Posterior vena cava (tissue), 2 donors: ENCODE measurements around the gene GALNT2. TPM values are rescaled to one million over a fixed set of nuclear protein-coding genes. Genes with fewer than 3 reads are reported as not detected.

Experiments
- DNase-seq: peaks from one replicate; pipeline ENCODE4 v3.0.0-alpha.2; 2020; ENCODE audit warnings: low spot score
- intact Hi-C, 2 donors: fragments of 100-400 bp; cut with DNase I; formaldehyde crosslinking; loops; one replicate each; pipeline versions ENCODE4 v1.14.1 to v1.14.2; 2022 to 2023
- total RNA-seq, 2 donors: library from RNA; stranded (reverse); fragmentation: NEBNext Ultra II Directional; extraction: Animal tissue kit (Norgen Biotek cat#: 25700); gene quantifications; one replicate each; pipeline ENCODE4 v1.2.1, GENCODE V29; 2021
- donor health status: DM: yes; HTN: yes; CAD: no.
- donor health status: DM: yes; HTN: yes; CAD: no.

Gene GALNT2
- total RNA-seq, 2 donors from 2014 or later, result 72.6 to 79.6 TPM

DNA sequence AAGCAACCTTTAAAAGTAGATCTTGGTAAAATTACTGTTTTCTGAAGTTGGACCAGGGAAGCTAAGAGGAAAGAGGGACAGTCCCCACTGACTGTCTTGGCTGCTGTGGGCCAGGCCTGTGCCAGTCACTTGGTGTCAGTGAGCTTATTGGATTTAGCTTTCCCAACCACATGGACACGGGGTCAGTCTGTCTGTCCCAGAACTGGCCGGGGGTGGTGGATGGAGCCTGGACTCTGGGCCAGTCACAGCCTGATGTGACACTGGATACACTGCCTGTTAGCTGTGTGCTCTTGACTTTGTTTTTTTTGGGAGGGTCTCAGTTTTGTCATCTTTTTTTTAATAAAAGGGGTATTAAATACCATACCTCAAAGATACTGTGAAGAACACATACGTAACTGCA is 96.7 kb downstream of the GALNT2 start:
- intact Hi-C loops, result loop anchor here in 1 of 2 donors (10.0 kb wide), 1 partner anchor 59 kb away; no protein-coding TSS in a partner anchor
- peak; percentile 73 for DNase-seq

DNA sequence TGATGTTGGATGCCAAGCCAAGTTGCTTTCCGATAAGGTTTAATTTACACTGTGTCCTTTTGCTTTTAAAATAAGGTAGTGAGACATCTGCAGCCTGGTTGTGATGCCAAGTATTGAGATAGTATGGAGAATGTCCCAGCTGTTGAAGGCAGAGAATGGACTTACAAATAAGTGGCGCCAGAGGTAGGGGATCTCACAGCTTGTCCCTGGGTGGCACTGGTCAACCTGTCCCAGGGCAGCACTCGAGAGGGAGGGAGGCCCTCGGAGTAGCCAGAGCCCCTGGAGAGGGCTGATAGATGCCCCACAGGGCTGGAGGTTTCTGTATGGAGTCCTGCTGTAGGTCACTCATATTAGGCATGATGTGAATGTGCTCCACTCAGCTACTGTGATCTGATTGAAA is 98.5 kb downstream of the GALNT2 start:
- DNase-seq, result no peak
- intact Hi-C loops, result loop anchor here (5.0 to 10.0 kb wide), 2 partner anchors 61 to 1128 kb away; no protein-coding TSS in a partner anchor

- intact Hi-C loops, result loop anchor here (5.0 to 10.0 kb wide), 2 partner anchors 62 to 1129 kb away; no protein-coding TSS in a partner anchor
- no peak for DNase-seq
Observed at GRCh38 chr1:230166366-230167132, 99.5 kb downstream of the GALNT2 start.

DNA sequence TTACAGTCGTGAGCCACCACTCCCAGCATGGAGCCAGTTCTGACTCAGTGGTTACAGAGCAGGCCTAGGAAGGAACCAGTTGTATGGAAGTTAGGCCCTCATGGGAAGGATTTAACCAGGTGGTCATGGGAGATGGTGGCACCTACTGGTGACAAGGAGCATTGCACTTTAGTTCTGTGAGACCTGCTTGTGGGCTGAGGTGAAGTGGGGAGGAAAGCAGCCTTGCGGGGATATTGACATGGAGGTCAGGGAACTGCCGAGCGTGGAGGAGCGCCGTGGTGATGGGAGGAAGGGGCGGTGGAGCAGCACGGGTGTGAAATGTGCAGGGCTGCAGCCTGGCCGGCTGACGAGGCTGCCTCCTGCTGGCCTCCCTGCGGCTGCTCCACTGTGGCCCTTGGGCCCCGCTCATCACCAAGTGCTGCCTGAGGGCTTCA is 100.4 kb downstream of the GALNT2 start:
- intact Hi-C loops, result loop anchor here (5.0 to 10.0 kb wide), 2 partner anchors 63 to 1130 kb away; no protein-coding TSS in a partner anchor
- DNase-seq, result no peak

GRCh38 chr1:230169454-230170152 is 102.6 kb downstream of the GALNT2 start:
- no peak for DNase-seq
- intact Hi-C loops, result loop anchor here (5.0 to 10.0 kb wide), 2 partner anchors 65 to 1132 kb away; no protein-coding TSS in a partner anchor

DNA sequence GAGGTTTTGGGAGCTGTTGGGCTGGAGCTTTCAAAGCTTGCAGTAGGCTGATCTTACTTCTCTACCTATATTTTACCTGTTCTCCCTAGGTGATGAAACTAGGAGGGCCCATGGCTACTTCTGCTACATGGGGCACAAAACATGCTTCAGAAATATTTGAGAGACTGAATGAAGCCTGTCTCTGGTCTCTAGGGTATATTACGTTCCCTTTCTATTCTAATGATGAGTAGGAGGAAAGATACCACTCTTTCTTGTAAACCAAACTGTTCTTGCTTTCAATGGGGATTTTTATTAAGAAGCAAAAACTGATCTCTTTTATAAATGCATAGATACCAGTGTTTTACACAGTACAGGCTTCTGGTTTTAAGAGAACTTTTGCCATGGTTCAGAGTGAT is 103.1 kb downstream of the GALNT2 start:
- intact Hi-C loops, result no loop called here
- DNase-seq, result no peak

GRCh38 chr1:230170622-230171021 is 103.6 kb downstream of the GALNT2 start:
- intact Hi-C loops, result no loop called here

DNA sequence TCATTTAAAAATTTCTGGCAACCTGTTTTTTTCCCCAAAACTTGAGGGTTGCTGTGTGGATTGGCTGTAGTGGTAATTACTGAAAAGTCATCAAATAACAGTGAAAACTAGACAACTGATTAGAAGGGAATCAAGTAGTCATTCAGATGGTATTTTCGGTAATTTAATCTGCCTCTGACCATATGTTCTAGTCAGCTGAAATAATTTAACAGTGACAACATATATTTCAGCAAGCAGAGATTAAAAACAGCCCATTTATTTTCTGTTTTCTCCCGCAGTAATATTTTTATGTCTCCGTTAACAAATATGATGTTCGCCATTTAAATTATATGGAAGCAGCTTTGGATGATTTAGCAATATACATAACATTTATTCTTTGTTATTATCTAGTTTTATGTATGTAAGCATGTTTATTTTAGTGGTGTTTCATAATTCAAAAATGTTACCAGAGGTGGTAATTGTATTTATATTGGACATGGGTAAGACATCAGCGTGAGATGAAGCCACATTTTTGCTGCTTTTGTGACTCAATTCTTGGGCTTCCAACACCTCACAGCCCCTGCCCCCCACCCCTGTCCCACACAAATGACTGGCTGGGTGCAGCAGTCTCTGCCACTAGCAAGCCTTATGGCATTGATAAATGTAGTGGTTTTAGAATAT is 104.4 kb downstream of the GALNT2 start:
- intact Hi-C loops, result no loop called here
- no peak for DNase-seq

More at GRCh38 chr1:230170622-230171021, 103.6 kb downstream of the GALNT2 start:
- DNase-seq, result no peak

- intact Hi-C loops, result no loop called here
- no peak for DNase-seq
Observed at GRCh38 chr1:230172016-230172537, 105.0 kb downstream of the GALNT2 start.

DNA sequence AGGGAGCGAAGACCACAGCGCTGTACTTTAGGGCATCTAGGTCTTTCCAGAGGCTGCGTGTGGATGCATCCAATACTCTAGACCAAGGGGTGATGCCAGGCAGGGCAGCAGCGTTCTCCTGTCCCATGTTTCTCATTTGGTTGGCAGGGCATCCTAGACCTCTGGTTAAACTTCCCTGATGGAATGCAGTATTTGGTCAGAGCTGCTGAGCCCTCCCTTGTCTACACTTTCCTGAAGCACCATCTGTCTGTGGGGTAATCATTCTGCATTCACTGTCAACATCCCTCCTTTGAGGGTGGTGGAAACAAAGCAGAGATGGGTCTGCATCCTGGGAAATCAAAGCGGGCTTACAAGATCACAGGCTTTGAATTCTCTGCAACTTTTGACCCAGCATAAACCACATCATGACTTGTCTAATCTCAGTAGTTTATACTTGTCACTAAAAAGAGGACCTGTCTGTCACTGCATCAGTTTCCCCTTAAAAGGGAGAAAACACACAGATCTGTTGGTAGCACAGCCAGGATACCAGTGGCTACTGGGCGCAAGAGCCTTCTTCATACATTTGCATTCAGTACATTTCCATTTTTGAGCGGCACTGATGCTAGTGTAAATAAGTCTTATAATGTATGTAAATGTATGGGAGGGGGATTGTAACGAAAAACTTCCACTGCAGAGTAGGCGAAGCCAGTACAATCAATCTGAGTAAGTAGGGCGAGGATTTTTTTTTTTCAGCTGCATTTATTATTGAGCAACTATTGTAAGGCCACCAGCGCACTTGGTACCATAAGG is 106.3 kb downstream of the GALNT2 start:
- intact Hi-C loops, result no loop called here
- DNase-seq, result no peak

- DNase-seq, result no peak
Observed at GRCh38 chr1:230174041-230174440, 107.0 kb downstream of the GALNT2 start.

GRCh38 chr1:230174471-230175162 is 107.6 kb downstream of the GALNT2 start:
- DNase-seq, result no peak
- intact Hi-C loops, result no loop called here

More at GRCh38 chr1:230174041-230174440, 107.0 kb downstream of the GALNT2 start:
- intact Hi-C loops, result no loop called here

GRCh38 chr1:230175163-230175747 is 108.2 kb downstream of the GALNT2 start:
- intact Hi-C loops, result no loop called here

DNA sequence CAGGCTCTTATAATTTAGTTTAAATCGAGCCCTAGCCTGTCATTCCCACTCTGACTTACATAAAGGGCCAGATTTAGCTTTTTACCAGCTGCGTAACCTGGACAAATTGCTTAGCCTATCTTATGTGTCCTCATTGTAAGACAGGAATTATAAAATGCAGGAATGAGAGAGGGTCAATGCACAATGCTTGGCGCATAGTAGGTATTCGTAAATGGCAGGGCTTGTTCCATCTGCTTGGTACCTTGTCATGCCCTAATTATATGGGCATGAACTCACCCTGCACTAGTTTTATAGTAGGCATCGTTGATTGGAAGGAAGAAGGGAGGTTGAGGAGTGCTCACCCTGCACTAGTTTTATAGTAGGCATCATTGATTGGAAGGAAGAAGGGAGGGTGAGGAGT is 108.8 kb downstream of the GALNT2 start:
- DNase-seq, result no peak
- intact Hi-C loops, result loop anchor here in 1 of 2 donors (1.0 kb wide), 1 partner anchor 34 kb away; no protein-coding TSS in a partner anchor

More at GRCh38 chr1:230175163-230175747, 108.2 kb downstream of the GALNT2 start:
- no peak for DNase-seq

DNA sequence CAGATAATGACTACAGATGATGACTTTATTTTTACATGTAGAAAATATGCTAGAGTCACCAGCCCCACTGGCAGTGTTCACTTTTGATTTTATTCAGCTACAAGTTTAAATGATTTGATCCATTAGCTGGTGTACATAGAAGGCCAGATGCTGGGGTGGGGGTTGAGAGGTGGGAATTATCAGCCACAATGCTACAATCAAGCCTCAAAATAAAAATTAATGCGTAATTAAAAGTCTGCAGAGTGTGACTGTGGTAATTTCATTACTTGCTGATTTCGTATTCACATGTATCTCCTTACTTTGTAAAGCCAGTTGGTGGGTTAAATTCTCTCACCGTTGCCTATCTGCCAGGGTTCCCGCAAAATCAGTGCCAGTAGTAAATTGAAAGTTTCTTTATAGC is 109.3 kb downstream of the GALNT2 start:
- intact Hi-C loops, result loop anchor here in 1 of 2 donors (1.0 kb wide), 1 partner anchor 34 kb away; no protein-coding TSS in a partner anchor

DNA sequence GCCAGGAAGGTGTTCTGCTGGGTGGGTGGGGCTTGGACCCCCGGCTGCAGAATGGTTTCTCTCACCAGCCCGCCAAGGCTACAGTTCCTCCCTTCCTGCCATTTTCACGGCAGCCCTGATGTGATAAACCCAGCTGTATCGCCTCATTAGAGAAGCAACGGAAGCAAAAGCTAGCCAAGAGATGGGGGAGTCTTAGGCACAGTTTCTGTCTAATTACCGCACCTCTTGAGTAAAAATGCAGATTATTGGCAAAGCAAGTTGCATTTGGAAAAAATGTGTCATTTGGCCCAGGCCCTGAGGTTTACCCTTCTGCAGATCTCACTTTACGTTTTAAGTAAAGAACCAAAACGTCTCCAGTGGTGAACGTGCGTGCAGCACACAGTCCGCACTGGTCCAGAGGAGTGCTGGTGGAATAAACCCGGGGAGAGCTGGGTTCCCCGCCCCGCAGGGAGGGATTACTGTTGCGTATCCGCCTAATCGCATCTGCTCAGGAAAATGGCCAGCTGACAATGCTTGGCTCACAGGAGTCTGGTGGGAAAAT is 109.9 kb downstream of the GALNT2 start:
- intact Hi-C loops, result loop anchor here in 1 of 2 donors (1.0 kb wide), 1 partner anchor 35 kb away; no protein-coding TSS in a partner anchor
- DNase-seq, result peak; percentile 90

More for the DNA sequence above, 109.3 kb downstream of the GALNT2 start:
- no peak for DNase-seq

DNA sequence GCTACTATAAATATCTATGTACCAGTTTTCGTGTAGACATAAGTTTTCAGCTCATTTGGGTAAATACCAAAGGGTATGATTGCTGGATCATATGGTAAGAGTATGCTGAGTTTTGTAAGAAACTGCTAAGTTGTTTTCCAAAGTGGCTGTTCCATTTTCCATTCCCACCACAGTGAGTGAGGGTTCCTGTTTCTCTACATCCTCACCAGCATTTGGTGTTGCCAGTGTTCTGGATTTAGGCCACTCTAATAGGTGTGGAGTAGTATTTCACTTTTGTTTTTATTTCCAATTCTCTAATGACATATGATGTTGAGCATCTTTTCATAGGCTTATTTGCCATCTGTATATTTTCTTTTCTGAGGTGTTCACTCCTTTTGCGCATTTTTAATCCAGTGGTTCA is 112.2 kb downstream of the GALNT2 start:
- intact Hi-C loops, result no loop called here

More for the DNA sequence above, 112.2 kb downstream of the GALNT2 start:
- DNase-seq, result no peak
